Ovary (tissue), 9 donors: ENCODE results near the gene MPRIP. TPM values are rescaled to one million over a fixed set of nuclear protein-coding genes. Genes with fewer than 3 reads are reported as not detected.

Experiments used
- DNase-seq, 5 donors: peaks; one replicate each; pipeline ENCODE4 v3.0.0-alpha.2; 2019 to 2020
- H3K27ac ChIP-seq, 2 donors: fragments of 200-600 bp; one replicate each; pipeline versions ENCODE4 v1.5.1 to v1.8.0; 2019 to 2022
- H3K27me3 ChIP-seq: fragments of 200-600 bp; one replicate; pipeline ENCODE4 v1.8.0; 2022
- H3K36me3 ChIP-seq: fragments of 200-600 bp; sonication (generic); one replicate; pipeline ENCODE4 v1.5.1; 2019
- H3K4me1 ChIP-seq: one replicate; pipeline ENCODE4 v1.8.1; 2013; ENCODE audit warnings: mild to moderate bottlenecking, moderate library complexity; ENCODE audit not compliant: insufficient read depth
- H3K4me3 ChIP-seq: fragments of 200-600 bp; sonication (generic); one replicate; pipeline ENCODE4 v1.5.1; 2017
- H3K9me3 ChIP-seq, 2 donors: fragments of 200-600 bp in 1 of 2; sonication (generic) in 1 of 2; one replicate each; pipeline versions ENCODE4 v1.5.1 to v1.8.1; 2013 to 2019; ENCODE audit warnings: mild to moderate bottlenecking in 1 of 2, moderate library complexity in 1 of 2
- CTCF ChIP-seq, 3 donors: fragments of 450-650 bp in 2 of 3; fragments of 200-600 bp in 1 of 3; IDR thresholded peaks; one replicate each; pipeline versions ENCODE4 v1.5.1 to v1.8.0; 2016 to 2022; ENCODE audit warnings: antibody characterized with exemption in 3 of 3, mild to moderate bottlenecking in 1 of 3
- EP300 ChIP-seq: sonication (generic); formaldehyde crosslinking; IDR thresholded peaks from one replicate; pipeline ENCODE4 v1.6.1; 2017; ENCODE audit warnings: antibody characterized with exemption
- POLR2A ChIP-seq: fragments of 450-650 bp; IDR thresholded peaks from one replicate; pipeline ENCODE4 v1.6.1; 2017; ENCODE audit warnings: antibody characterized with exemption, mild to moderate bottlenecking, moderate library complexity
- WGBS, 3 donors: extraction: QIAGEN DNeasy Blood & Tissue Kit in 1 of 3; methylation state at CpG; one replicate each; pipeline versions ENCODE4 v1.1.5 to v1.1.7; 2013 to 2017; 5-methylcytosine and 5-hydroxymethylcytosine counted together
- intact Hi-C, 4 donors: fragments of 100-400 bp; cut with DNase I; formaldehyde crosslinking; loops; one replicate each; pipeline versions ENCODE4 v1.11.0 to v1.15.1; 2022 to 2023
- polyA plus RNA-seq, 2 donors: library from polyadenylated mRNA; stranded (reverse); fragments of 200-250 nt in 1 of 2; fragments of 350-450 nt in 1 of 2; fragmentation: Illumina TruSeq in 1 of 2; extraction: RNeasy Lipid Tissue Mini Kit (QIAGEN cat#74804) in 1 of 2; gene quantifications; one replicate each; pipeline ENCODE4 v1.2.3, GENCODE V29; 2013 to 2014
- total RNA-seq, 7 donors: library from RNA; depleted of rRNA in 2 of 7; stranded (reverse); fragments of >200 nt in 2 of 7; fragmentation: NEBNext Ultra II Directional in 3 of 7; extraction: Animal tissue kit (Norgen Biotek cat#: 25700) in 3 of 7; gene quantifications; one replicate each; pipeline versions ENCODE4 v1.1.0 to v1.2.4, GENCODE V29; 2016 to 2023
- donor health status: DM: no; HTN: no; CAD: no; lungs with moderate emphysema.
- donor health status: DM: no; HTN: no; CAD: no.
- donor health status: Bipolar disorder and iron deficiency.
- donor health status: DM: yes; HTN: yes; CAD: no.
- donor health status: DM: no; HTN: no; CAD: no.
- donor health status: DM: yes; HTN: yes; CAD: no.

MPRIP gene
- total and polyA plus RNA-seq, 9 donors: 72.3 to 256 (median 202) TPM

GRCh38 chr17:17118399-17118798 is 76.1 kb downstream of the MPRIP start:
- intact Hi-C loops: loop anchor here in 2 of 4 donors (5.0 to 10.0 kb wide), 2 partner anchors 74 to 116 kb away; partner anchors contain the start of gene MPRIP (in 1 of the 2)
- Histone ChIP-seq H3K4me3 (no peak overlapping the region), H3K4me1 (peaks cover 51% of the 10 kb centered on the region), H3K27ac (peak overlapping the region in 1 of 2 donors; percentile 60), H3K9me3 (no peaks in the 10 kb centered on the region), H3K36me3 (no peaks in the 10 kb centered on the region), H3K27me3 (no peaks in the 10 kb centered on the region)
- TF ChIP-seq CTCF (IDR thresholded peaks at IDR 0.05) (no peak), EP300 (no peak)
- no peak for DNase-seq
- WGBS, 3 donors: 75 to 82% (median 79%) methylated on average over 4 of the region's 4 CpGs

DNA sequence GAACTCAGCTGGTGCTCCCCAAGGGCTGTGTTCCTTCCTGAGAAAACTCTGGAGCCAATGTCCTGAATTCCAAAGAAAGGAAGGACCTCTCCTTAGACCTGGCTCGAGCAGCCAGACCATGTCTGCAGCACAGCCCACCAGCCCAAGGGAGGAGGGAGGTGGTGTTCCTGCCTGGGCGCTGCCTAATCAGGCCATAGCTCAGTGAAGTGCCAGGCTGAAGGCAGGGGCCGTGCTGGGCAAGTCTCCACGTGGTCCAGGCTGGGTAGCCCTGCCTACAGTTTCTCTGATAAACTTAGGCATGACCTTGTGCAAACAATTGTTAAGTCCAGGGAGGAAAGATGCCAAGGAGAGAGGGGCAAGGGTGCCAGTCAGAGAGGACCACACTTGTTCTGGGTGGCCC is 76.8 kb downstream of the MPRIP start:
- H3K4me1 ChIP-seq: peaks cover 51% of the 10 kb centered on the region
- TF ChIP-seq CTCF (IDR thresholded peaks at IDR 0.05) (no peak), POLR2A (no peak), EP300 (no peak)
- peak overlapping the region; percentile 35 to 60 for H3K27ac ChIP-seq
- H3K36me3 ChIP-seq: no peaks in the 10 kb centered on the region
- intact Hi-C loops: loop anchor here in 2 of 4 donors (5.0 to 10.0 kb wide), 2 partner anchors 74 to 117 kb away; partner anchors contain the start of gene MPRIP (in 1 of the 2)
- H3K27me3 ChIP-seq: no peaks in the 10 kb centered on the region
- DNase-seq: no peak
- no peaks in the 10 kb centered on the region for H3K9me3 ChIP-seq
- no peak overlapping the region for H3K4me3 ChIP-seq
- 11 to 31% (median 16%) methylated on average over 4 of the region's 4 CpGs for WGBS, 3 donors

GRCh38 chr17:17119533-17119932 is 77.3 kb downstream of the MPRIP start:
- no peaks in the 10 kb centered on the region for H3K9me3 ChIP-seq
- H3K4me3 ChIP-seq: no peak overlapping the region
- H3K36me3 ChIP-seq: no peaks in the 10 kb centered on the region
- TF ChIP-seq CTCF (IDR thresholded peaks at IDR 0.05) (no peak), EP300 (no peak), POLR2A (no peak)
- intact Hi-C loops: loop anchor here in 2 of 4 donors (5.0 to 10.0 kb wide), 2 partner anchors 75 to 117 kb away; partner anchors contain the start of gene MPRIP (in 1 of the 2)
- WGBS, 3 donors: 7 to 11% (median 11%) methylated on average over 5 of the region's 5 CpGs
- H3K4me1 ChIP-seq: peaks cover 49% of the 10 kb centered on the region
- no peaks in the 10 kb centered on the region for H3K27me3 ChIP-seq
- DNase-seq: peak in 1 of 5 donors; percentile 35
- H3K27ac ChIP-seq: peak overlapping the region in 1 of 2 donors; percentile 60

GRCh38 chr17:17120294-17120693 is 78.0 kb downstream of the MPRIP start:
- intact Hi-C loops: loop anchor here in 1 of 4 donors (5.0 kb wide), 1 partner anchor 48 kb away; no protein-coding TSS in a partner anchor
- H3K4me3 ChIP-seq: no peak overlapping the region
- peak in 1 of 5 donors; percentile 54 for DNase-seq
- WGBS, 3 donors: 5 to 11% (median 7%) methylated on average over 4 of the region's 4 CpGs
- H3K9me3 ChIP-seq: no peaks in the 10 kb centered on the region
- H3K4me1 ChIP-seq: peaks cover 42% of the 10 kb centered on the region
- H3K27me3 ChIP-seq: no peaks in the 10 kb centered on the region
- H3K27ac ChIP-seq: peak overlapping the region in 1 of 2 donors; percentile 40
- TF ChIP-seq EP300 (no peak), CTCF (IDR thresholded peaks at IDR 0.05) (no peak), POLR2A (no peak)
- H3K36me3 ChIP-seq: no peaks in the 10 kb centered on the region
